GM13977 (cell line): Measurements from ENCODE around the gene PA2G4.

Experiments
- DNase-seq: peaks from one replicate; pipeline ENCODE4 v3.0.0; 2012; ENCODE audit warnings: low spot score
- CTCF ChIP-seq: IDR thresholded peaks from 2 replicates; pipeline ENCODE4 v1.5.1; 2012; ENCODE audit warnings: mild to moderate bottlenecking, control low read depth; ENCODE audit not compliant: insufficient read depth; ENCODE audit errors: extremely low read depth, missing control alignments
- in situ Hi-C: fragments of 300-500 bp; cut with MboI; formaldehyde crosslinking; loops from one replicate; pipeline ENCODE4 v1.12.0; 2022; ENCODE audit warnings: low sequenced_read_pairs, low pct_unique_long_range_greater_than_20kb, mixed read lengths, inconsistent platforms; ENCODE audit not compliant: unreplicated experiment

Gene PA2G4

DNA sequence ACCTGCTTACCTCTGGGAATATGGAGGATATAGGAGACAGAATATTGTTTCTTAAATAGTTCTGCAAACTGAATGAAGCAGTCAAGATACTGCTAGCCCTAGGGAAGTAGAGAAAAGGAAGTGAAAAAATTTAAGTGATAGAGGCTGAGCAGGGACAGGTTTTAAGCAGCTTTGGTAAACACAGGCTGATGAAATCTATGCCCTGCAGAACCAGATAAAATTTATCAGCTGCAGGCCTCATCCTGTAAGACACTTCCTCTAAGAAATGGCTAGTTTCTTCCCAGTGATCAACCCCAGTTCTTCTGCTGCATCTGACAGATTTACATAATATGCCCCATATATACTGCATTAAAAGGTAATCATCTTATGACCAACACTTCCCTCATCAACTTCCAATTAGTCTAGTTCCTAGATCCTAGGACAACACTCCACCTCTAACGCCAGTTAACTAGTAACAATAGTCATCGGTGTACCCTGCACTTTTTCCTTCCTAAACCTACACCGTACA lies 22.4 kb downstream of the PA2G4 start:
- in situ Hi-C loops = no loop called here
- no peak for DNase-seq
- no peak for TF ChIP-seq CTCF

DNA sequence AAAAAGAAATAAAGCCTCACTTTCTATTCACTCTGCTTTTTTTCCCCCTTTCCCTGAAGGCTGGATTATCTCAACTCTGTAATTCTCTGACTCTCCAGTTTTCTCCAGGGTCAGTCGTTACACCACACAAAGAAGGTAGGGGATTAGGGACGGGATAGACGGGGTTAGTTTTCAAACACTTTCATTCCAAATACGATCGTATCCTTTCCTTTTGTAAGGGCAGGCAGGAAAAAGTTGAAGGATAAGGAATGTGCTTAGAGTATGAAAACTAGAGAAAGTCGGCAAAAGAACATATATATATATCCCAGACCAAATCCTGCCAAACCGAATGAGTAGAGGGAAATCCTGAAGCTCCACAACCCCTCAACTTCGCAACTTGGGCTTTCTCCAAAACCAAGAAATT lies 23.1 kb downstream of the PA2G4 start:
- in situ Hi-C loops = no loop called here
- no peak for TF ChIP-seq CTCF
- DNase-seq = no peak

GRCh38 chr12:56127888-56128669 lies 23.7 kb downstream of the PA2G4 start, which contains the start of gene ESYT1:
Gene ESYT1, plus strand, starts transcription at chr12:56128267. Its CDS starts 53 bp downstream, at chr12:56128320.
- peak; percentile 98 for DNase-seq
- no peak for TF ChIP-seq CTCF
- in situ Hi-C loops = no loop called here

- no peak for TF ChIP-seq CTCF
- in situ Hi-C loops = no loop called here
- DNase-seq = peak; percentile 51
Measured at GRCh38 chr12:56128670-56129205, 24.4 kb downstream of the PA2G4 start.

GRCh38 chr12:56129206-56129941 lies 25.0 kb downstream of the PA2G4 start:
- DNase-seq = peak; percentile 69
- TF ChIP-seq CTCF = no peak
- in situ Hi-C loops = no loop called here

DNA sequence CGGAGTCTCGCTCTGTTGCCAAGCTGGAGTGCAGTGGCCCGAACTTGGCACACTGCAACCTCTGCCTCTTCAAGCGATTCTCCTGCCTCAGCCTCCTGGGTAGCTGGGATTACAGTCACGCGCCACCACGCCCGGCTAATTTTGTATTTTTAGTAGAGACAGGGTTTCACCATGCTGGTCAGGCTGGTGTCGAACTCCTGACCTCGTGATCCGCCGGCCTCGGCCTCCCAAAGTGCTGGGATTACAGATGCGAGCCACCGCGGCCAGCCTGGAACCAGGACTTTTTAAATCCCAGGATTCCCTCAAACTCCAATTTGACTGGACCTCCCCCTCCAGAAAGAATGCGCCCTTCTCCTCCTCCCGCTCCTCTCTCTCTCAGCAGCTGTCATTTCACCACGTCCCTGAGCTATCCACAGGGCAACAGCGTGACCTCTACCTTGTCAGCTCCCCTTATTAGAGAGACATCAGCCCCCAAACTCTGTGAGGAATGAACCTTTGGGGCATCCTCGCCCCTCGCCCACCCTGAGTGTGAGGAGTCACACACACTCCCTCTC lies 25.7 kb downstream of the PA2G4 start:
- in situ Hi-C loops = no loop called here
- TF ChIP-seq CTCF = no peak
- DNase-seq = no peak
